Spleen (tissue), 11 donors: ENCODE measurements around the gene ATP9A. TPM values are rescaled to one million over a fixed set of nuclear protein-coding genes. Genes with fewer than 3 reads are reported as not detected.
A peak's percentile ranks its signal among the peaks of the same experiment; 100 is the strongest.

Experiments used
- DNase-seq: peaks from one replicate; pipeline ENCODE4 v3.0.0-alpha.2; 2020
- H3K27ac ChIP-seq, 8 donors: fragments of 200-600 bp; sonication (generic) in 7 of 8; 1 replicate in 4 of 8; 2 replicates in 4 of 8; pipeline versions ENCODE4 v1.5.0 to v1.8.0; 2016 to 2021; ENCODE audit warnings: inconsistent platforms in 4 of 8, mild to moderate bottlenecking in 4 of 8, moderate library complexity in 1 of 8
- H3K27me3 ChIP-seq, 7 donors: fragments of 200-600 bp; sonication (generic) in 6 of 7; replicated peaks in 1 of 7; 1 replicate in 4 of 7; 2 replicates in 3 of 7; pipeline versions ENCODE4 v1.5.0 to v1.8.0; 2016 to 2021; ENCODE audit warnings: inconsistent platforms in 3 of 7, mild to moderate bottlenecking in 1 of 7
- H3K36me3 ChIP-seq, 6 donors: fragments of 200-600 bp; sonication (generic) in 5 of 6; 1 replicate in 4 of 6; 2 replicates in 2 of 6; pipeline versions ENCODE4 v1.5.0 to v1.8.0; 2016 to 2021; ENCODE audit warnings: inconsistent platforms in 2 of 6
- H3K4me1 ChIP-seq, 6 donors: fragments of 200-600 bp; sonication (generic) in 5 of 6; 1 replicate in 3 of 6; 2 replicates in 3 of 6; pipeline versions ENCODE4 v1.5.0 to v1.8.0; 2016 to 2021; ENCODE audit warnings: inconsistent platforms in 3 of 6
- H3K4me3 ChIP-seq, 8 donors: fragments of 200-600 bp; sonication (generic) in 7 of 8; 1 replicate in 4 of 8; 2 replicates in 4 of 8; pipeline versions ENCODE4 v1.5.0 to v1.8.0; 2016 to 2021; ENCODE audit warnings: inconsistent platforms in 4 of 8, mild to moderate bottlenecking in 4 of 8, moderate library complexity in 2 of 8
- H3K9me3 ChIP-seq, 8 donors: fragments of 200-600 bp; sonication (generic) in 7 of 8; 1 replicate in 4 of 8; 2 replicates in 4 of 8; pipeline versions ENCODE4 v1.5.0 to v1.8.0; 2016 to 2021; ENCODE audit warnings: inconsistent platforms in 4 of 8
- CTCF ChIP-seq, 11 experiments: fragments of 200-600 bp in 7 of 11; fragments of 450-650 bp in 4 of 11; sonication (generic) in 4 of 11; IDR thresholded peaks in 8 of 11; conservative IDR thresholded peaks in 3 of 11; 1 replicate in 7 of 11; 2 replicates in 4 of 11; pipeline versions ENCODE4 v1.4.0 to v1.8.0; 2016 to 2021; ENCODE audit warnings: antibody characterized with exemption in 11 of 11, inconsistent platforms in 4 of 11, mild to moderate bottlenecking in 1 of 11
- POLR2A ChIP-seq, 3 donors: fragments of 450-650 bp; IDR thresholded peaks; one replicate each; pipeline ENCODE4 v1.5.1; 2017; ENCODE audit warnings: antibody characterized with exemption in 3 of 3, mild to moderate bottlenecking in 1 of 3
- POLR2AphosphoS5 ChIP-seq, 3 donors: sonication (generic); formaldehyde crosslinking; IDR thresholded peaks; one replicate each; pipeline ENCODE4 v1.5.1; 2017; ENCODE audit warnings: antibody characterized with exemption in 3 of 3
- WGBS, 5 donors: extraction: QIAGEN DNeasy Blood & Tissue Kit in 3 of 5; methylation state at CpG; one replicate each; pipeline versions ENCODE4 v1.1.5 to v1.1.7; 2013 to 2018; 5-methylcytosine and 5-hydroxymethylcytosine counted together
- intact Hi-C: fragments of 100-400 bp; cut with DNase I; formaldehyde crosslinking; loops from one replicate; pipeline ENCODE4 v1.15.0; 2023; ENCODE audit warnings: low total_unique reads
- polyA plus RNA-seq, 3 donors: library from polyadenylated mRNA; stranded (reverse); fragments of 200-250 nt; gene quantifications; one replicate each; pipeline ENCODE4 v1.2.1, GENCODE V29; 2013
- total RNA-seq, 7 donors: library from RNA; depleted of rRNA in 3 of 7; stranded (reverse); fragments of >200 nt in 3 of 7; fragmentation: NEBNext Ultra II Directional in 4 of 7; extraction: Animal tissue kit (Norgen Biotek cat#: 25700) in 4 of 7; gene quantifications; one replicate each; pipeline versions ENCODE4 v1.1.0 to v1.2.1, GENCODE V29; 2016 to 2021
- donor health status: healthy with polysubstance abuse.
- donor health status: DM: no; HTN: no; CAD: no; lungs with moderate emphysema.
- donor health status: DM: no; HTN: no; CAD: no.
- donor health status: Bipolar disorder and iron deficiency.
- donor health status: healthy.
- donor health status: DM: no; HTN: no; CAD: no.
- donor health status: DM: yes; HTN: yes; CAD: no.

The ATP9A gene
- total and polyA plus RNA-seq, 10 donors, result 0.37 to 11.5 (median 7.6) TPM

DNA sequence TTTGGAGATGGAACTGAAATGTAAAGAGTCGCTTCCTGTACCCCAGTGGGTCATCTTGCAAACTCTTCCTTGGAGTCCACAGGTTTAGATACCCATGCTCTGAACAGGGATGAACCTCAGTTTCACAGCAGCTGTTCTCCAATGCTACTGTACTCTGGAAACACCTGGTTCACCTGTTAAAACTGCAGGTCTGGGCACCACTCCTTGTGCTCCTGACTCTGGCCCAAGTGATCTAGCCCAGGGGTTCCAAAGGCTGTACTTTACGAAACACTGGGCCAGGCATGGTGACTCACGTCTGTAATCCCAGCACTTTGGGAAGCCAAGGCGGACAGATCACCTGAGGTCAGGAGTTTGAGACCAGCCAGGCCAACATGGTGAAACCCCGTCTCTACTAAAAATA, 102.1 kb downstream of the ATP9A start:
- TF ChIP-seq POLR2AphosphoS5 (IDR thresholded peaks at IDR 0.05) (no peak), POLR2A (IDR thresholded peaks at IDR 0.05) (no peak)
- H3K36me3 ChIP-seq, result peaks cover 0 to 28% (median 0%) of the 10 kb centered on the region in 6 donors
- no peaks in the 10 kb centered on the region for H3K27me3 ChIP-seq
- no peaks in the 10 kb centered on the region for H3K9me3 ChIP-seq
- no peak for DNase-seq
- H3K4me1 ChIP-seq, result peaks cover 0 to 33% (median 2%) of the 10 kb centered on the region in 6 donors
- no peak overlapping the region for H3K27ac ChIP-seq
- intact Hi-C loops, result no loop called here
- 90 to 100% (median 92%) methylated on average over 5 of the region's 5 CpGs for WGBS, 5 donors
- H3K4me3 ChIP-seq, result no peak overlapping the region

GRCh38 chr20:51665543-51666118, 102.6 kb downstream of the ATP9A start:
- intact Hi-C loops, result no loop called here
- Histone ChIP-seq H3K9me3 (no peaks in the 10 kb centered on the region), H3K4me3 (no peak overlapping the region), H3K36me3 (peaks cover 0 to 24% (median 0%) of the 10 kb centered on the region in 6 donors), H3K27ac (no peak overlapping the region), H3K4me1 (peaks cover 0 to 38% (median 2%) of the 10 kb centered on the region in 6 donors), H3K27me3 (no peaks in the 10 kb centered on the region)
- peak; percentile 9 for DNase-seq
- WGBS, 5 donors, result 87 to 94% (median 91%) methylated on average over 8 of the region's 8 CpGs
- no peak for TF ChIP-seq POLR2AphosphoS5 (IDR thresholded peaks at IDR 0.05)
- no peak for TF ChIP-seq CTCF (IDR thresholded peaks at IDR 0.05 in 8 of 11, conservative IDR thresholded peaks at IDR 0.05 in 3 of 11)
- no peak for TF ChIP-seq POLR2A (IDR thresholded peaks at IDR 0.05)

DNA sequence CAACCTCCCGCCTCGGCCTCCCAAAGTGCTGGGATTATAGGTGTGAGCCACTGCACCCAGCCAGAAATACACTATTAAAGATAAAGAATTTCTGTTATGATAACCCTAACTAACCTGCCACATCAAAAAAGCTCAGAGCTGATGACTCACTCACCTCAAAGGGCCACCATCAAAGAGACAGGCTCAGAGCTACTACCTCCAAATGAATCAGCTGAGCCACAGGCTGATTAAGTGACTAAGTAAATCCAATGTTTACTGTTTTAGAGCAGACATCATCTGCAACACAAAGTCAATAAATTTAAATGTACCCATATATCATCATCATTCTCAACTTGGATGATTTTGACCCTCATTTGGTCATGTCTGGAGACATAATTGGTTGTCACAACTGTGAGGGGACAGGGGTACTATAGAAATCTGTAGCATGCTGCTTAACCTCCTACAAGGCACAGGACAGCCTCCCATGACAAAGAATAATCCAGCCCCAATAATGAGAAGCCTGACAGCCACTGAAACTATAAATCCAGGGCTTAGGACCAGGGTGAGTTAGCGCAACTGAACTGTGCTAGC, 106.5 kb downstream of the ATP9A start:
- H3K27me3 ChIP-seq, result no peaks in the 10 kb centered on the region
- H3K9me3 ChIP-seq, result no peaks in the 10 kb centered on the region
- no peak for DNase-seq
- peaks cover 0 to 33% (median 2%) of the 10 kb centered on the region in 6 donors for H3K4me1 ChIP-seq
- peak overlapping the region in 1 of 8 donors; percentile 55 for H3K27ac ChIP-seq
- no peak overlapping the region for H3K4me3 ChIP-seq
- intact Hi-C loops, result no loop called here
- TF ChIP-seq POLR2A (IDR thresholded peaks at IDR 0.05), result no peak
- TF ChIP-seq CTCF (IDR thresholded peaks at IDR 0.05 in 8 of 11, conservative IDR thresholded peaks at IDR 0.05 in 3 of 11), result no peak
- TF ChIP-seq POLR2AphosphoS5 (IDR thresholded peaks at IDR 0.05), result no peak
- 73 to 98% (median 91%) methylated on average over 3 of the region's 3 CpGs for whole genome bisulfite sequencing, 5 donors
- peaks cover 0 to 5% (median 0%) of the 10 kb centered on the region in 6 donors for H3K36me3 ChIP-seq

- WGBS, 5 donors, result 72 to 88% (median 82%) methylated on average over 7 of the region's 7 CpGs
- Histone ChIP-seq H3K27ac (peak overlapping the region in 2 of 8 donors; percentile 5 to 27), H3K4me1 (peaks cover 0 to 26% (median 2%) of the 10 kb centered on the region in 6 donors), H3K9me3 (no peaks in the 10 kb centered on the region), H3K27me3 (no peaks in the 10 kb centered on the region), H3K4me3 (no peak overlapping the region), H3K36me3 (peaks cover 0 to 13% (median 0%) of the 10 kb centered on the region in 6 donors)
- peak; percentile 11 for DNase-seq
- TF ChIP-seq CTCF (IDR thresholded peaks at IDR 0.05 in 8 of 11, conservative IDR thresholded peaks at IDR 0.05 in 3 of 11) (no peak), POLR2A (IDR thresholded peaks at IDR 0.05) (no peak), POLR2AphosphoS5 (IDR thresholded peaks at IDR 0.05) (no peak)
- intact Hi-C loops, result no loop called here
Observed at GRCh38 chr20:51660672-51661608, 107.2 kb downstream of the ATP9A start.
